GM12865 (cell line): ENCODE measurements around the gene ZEB1.
A peak's percentile ranks its signal among the peaks of the same experiment; 100 is the strongest.

Experiments
- DNase-seq: peaks from one replicate; pipeline ENCODE4 v3.0.0; 2010; ENCODE audit warnings: low read depth
- H3K4me3 ChIP-seq: 2 replicates; pipeline ENCODE4 v1.5.1; 2011; ENCODE audit warnings: mild to moderate bottlenecking, low read depth, low read length, control low read depth
- CTCF ChIP-seq: IDR thresholded peaks from 2 replicates; pipeline ENCODE4 v1.5.1; 2011; ENCODE audit warnings: low read length, control low read depth, low read depth, inconsistent platforms; ENCODE audit not compliant: insufficient read depth; ENCODE audit errors: missing control alignments

Gene ZEB1

GRCh38 chr10:31383810-31384588, 65.0 kb downstream of the ZEB1 start:
- no peak for TF ChIP-seq CTCF
- peak; percentile 96 for DNase-seq
- peak overlapping the region; percentile 54 for H3K4me3 ChIP-seq

- no peak for TF ChIP-seq CTCF
- H3K4me3 ChIP-seq, result peak overlapping the region; percentile 54
- no peak for DNase-seq
These were observed 65.6 kb downstream of the ZEB1 start for GRCh38 chr10:31384589-31384949.

GRCh38 chr10:31390804-31391203, 71.8 kb downstream of the ZEB1 start:
- H3K4me3 ChIP-seq, result no peak overlapping the region
- DNase-seq, result no peak
- no peak for TF ChIP-seq CTCF

GRCh38 chr10:31393844-31394243, 74.8 kb downstream of the ZEB1 start:
- H3K4me3 ChIP-seq, result no peak overlapping the region
- TF ChIP-seq CTCF, result no peak
- peak; percentile 44 for DNase-seq

- no peak for DNase-seq
- TF ChIP-seq CTCF, result no peak
These were observed 76.7 kb downstream of the ZEB1 start for GRCh38 chr10:31395695-31396094.

GRCh38 chr10:31396376-31396775, 77.4 kb downstream of the ZEB1 start:
- no peak for DNase-seq
- H3K4me3 ChIP-seq, result no peak overlapping the region
- TF ChIP-seq CTCF, result no peak

More at GRCh38 chr10:31395695-31396094, 76.7 kb downstream of the ZEB1 start:
- no peak overlapping the region for H3K4me3 ChIP-seq

GRCh38 chr10:31397852-31398251, 78.8 kb downstream of the ZEB1 start:
- H3K4me3 ChIP-seq, result no peak overlapping the region
- no peak for TF ChIP-seq CTCF
- DNase-seq, result no peak
